GM12872 (cell line): Measurements from ENCODE around the gene CBR4.
A peak's percentile ranks its signal among the peaks of the same experiment; 100 is the strongest.

ENCODE experiments used
- CTCF ChIP-seq: IDR thresholded peaks from 3 replicates; pipeline ENCODE4 v1.5.1; 2011; ENCODE audit warnings: low read depth, mild to moderate bottlenecking, low read length, moderate library complexity; ENCODE audit not compliant: insufficient read depth

CBR4 gene

GRCh38 chr4:168978001-168978700 is 31.9 kb downstream of the CBR4 start:
- TF ChIP-seq CTCF: no peak

- no peak for TF ChIP-seq CTCF
Observed at GRCh38 chr4:168972596-168972995, 37.5 kb downstream of the CBR4 start.

GRCh38 chr4:168960716-168961115 is 49.3 kb downstream of the CBR4 start:
- no peak for TF ChIP-seq CTCF

GRCh38 chr4:168955674-168956073 is 54.4 kb downstream of the CBR4 start:
- TF ChIP-seq CTCF: no peak

- no peak for TF ChIP-seq CTCF
Observed at GRCh38 chr4:168945291-168945690, 64.8 kb downstream of the CBR4 start.

GRCh38 chr4:168942985-168943384 is 67.1 kb downstream of the CBR4 start:
- peak; percentile 59 for TF ChIP-seq CTCF
